Epithelial cell of umbilical artery (primary cell): ENCODE measurements around the gene MITF. TPM values are rescaled to one million over a fixed set of nuclear protein-coding genes. Genes with fewer than 3 reads are reported as not detected.

Source experiments
- total RNA-seq: library from RNA; depleted of rRNA; stranded (reverse); fragments of >200 nt; gene quantifications from 2 replicates; pipeline ENCODE4 v1.2.3, GENCODE V29; 2014

The MITF gene, protein sequence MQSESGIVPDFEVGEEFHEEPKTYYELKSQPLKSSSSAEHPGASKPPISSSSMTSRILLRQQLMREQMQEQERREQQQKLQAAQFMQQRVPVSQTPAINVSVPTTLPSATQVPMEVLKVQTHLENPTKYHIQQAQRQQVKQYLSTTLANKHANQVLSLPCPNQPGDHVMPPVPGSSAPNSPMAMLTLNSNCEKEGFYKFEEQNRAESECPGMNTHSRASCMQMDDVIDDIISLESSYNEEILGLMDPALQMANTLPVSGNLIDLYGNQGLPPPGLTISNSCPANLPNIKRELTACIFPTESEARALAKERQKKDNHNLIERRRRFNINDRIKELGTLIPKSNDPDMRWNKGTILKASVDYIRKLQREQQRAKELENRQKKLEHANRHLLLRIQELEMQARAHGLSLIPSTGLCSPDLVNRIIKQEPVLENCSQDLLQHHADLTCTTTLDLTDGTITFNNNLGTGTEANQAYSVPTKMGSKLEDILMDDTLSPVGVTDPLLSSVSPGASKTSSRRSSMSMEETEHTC
- 2.3 TPM in 2 replicates for total RNA-seq

DNA sequence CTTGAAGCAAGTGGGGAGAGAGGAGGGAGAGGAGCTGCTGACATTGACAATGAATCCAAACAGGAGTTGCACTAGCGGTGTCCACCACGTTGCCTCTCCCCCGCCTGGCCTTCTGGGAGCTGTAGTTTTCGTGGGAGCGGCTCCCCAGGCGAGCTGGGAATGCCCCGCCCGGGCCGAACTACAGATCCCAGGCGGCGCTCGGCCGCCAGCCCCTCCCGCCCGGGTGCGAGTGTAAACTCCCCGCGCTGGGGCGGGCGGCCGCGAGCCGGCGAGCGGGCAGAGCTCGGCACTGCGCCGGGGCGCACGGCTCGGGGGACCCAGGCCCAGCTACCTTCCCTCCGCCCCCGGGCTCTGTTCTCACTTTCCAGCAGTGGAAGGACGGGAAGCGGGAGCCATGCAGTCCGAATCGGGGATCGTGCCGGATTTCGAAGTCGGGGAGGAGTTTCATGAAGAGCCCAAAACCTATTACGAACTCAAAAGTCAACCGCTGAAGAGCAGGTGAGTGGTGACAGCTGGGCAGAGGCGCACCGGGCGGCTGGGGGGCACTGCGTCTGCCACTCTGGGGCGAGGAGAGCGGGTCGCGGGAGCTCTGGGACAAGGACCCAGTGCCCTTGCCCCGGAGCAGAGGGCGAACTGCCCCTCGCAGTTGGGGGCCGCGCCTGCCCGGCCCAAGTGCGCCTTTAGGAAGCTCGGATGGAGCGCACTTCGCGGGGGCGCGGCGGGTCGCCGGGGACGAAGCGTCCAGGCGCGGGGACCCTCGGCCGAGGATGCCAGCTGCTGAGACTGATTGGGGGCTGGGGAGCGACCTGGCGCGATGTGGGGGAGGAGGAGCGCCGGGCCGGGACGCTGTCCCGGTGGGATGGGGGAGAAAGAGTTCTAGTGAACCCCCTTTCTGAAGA is at the start of gene MITF:
Gene MITF (plus strand): TSS at position 261 of the 899 bp plus-strand sequence. CDS start 134 bp downstream, at position 395.

DNA sequence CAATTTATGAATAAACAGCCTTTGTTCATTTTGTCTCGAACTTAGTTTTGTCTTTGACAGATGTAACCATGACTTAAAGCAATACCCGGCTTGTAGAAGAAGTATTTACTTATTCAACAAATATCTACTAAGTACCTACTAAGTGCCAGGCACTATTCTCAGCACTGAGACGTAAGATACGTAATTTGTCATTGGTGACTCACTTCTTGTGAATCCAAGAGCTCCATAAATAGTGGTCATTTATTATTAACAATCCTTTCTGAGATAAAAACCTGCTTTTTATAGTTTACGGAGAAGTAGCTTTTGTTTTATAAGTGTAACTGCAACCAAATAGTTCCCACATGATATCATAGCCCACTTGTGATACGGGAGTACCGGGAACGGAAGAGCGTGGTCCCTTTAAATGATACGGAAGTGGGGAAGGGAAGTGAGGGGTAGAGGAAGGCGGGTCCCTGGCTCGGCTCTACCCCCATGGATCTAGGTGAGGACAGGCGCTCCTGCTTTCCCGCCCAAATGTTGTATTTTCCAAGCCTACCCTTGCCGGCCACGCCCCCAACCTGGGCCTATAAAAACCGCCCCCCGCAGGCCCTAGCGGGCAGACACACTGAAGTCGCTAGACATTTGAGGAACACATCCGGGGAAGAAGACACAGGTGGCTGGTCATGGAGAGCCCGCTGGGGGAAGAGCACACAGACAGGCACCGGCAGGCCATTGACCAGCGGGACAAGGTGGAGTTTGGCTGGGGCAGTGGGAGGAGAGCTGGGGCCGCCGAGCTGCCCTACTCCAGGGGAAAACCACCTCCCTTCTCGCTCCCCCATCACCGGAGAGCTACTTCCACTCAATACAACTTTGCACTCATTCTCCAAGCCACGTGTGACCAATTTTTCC is 260.1 kb downstream of the MITF start, which contains the start of gene SAMMSON:
Gene SAMMSON (plus strand): TSS at position 594 of the 888 bp plus-strand sequence.

